ENCODE data around the gene PRR5. TPM values are rescaled to one million over a fixed set of nuclear protein-coding genes. Genes with fewer than 3 reads are reported as not detected.

PRR5 gene
- total and polyA plus RNA-seq, 2 of the 13 experiments (the other 11 are each of a cell fraction or from before 2014, with no cell fraction given) = 11.6 to 27.5 TPM

DNA sequence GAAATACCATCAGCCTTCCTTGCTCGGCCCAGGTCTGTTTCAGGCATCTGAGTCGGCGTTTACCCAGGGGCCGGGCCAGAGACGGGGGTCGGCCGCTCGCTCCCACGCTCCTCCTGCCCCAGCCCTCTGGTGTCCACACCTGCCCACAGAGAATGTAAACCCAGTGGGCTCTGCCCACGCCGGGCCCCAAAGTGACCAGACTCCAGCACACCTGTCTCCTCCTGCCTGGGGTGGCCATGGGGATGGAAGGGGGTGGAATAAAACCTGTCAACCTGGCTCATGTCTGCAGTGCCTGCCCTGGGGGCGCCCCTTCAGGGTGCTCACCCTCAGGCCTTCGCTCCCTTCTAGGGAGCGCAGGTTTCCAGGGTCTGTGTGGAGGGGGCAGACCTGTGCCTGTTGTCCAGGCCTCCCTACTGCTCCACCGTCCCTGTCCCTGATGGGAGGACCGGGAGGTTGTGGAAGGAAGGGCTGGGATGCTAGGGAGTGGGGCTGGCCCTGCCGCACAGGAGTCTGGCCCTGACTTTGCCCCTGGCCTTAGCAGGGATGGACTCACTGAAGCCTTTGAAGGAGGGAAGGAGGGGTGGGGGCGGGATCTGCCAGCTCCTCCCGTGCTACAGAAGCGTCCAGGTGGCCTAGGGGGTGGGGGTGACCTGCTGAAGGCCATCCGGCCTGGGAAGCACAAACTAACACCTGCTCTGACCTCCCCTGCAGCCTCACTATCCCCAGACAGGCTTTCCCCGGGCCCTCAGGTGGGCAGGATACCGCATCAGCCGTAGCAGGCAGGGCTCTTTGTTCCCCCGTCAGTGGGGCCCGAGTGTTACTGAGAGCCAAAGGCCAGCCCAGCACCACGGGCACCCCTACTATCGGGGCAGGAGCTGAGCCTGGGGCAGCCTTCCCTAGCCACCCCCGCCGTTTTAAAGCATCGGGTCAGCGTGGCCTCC, 35.7 kb downstream of the PRR5 start (continued):
- TF ChIP-seq, protein P1, sequence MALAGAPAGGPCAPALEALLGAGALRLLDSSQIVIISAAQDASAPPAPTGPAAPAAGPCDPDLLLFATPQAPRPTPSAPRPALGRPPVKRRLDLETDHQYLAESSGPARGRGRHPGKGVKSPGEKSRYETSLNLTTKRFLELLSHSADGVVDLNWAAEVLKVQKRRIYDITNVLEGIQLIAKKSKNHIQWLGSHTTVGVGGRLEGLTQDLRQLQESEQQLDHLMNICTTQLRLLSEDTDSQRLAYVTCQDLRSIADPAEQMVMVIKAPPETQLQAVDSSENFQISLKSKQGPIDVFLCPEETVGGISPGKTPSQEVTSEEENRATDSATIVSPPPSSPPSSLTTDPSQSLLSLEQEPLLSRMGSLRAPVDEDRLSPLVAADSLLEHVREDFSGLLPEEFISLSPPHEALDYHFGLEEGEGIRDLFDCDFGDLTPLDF (CRISPR knock-in tag; IDR thresholded peaks at IDR 0.05) = no peak

DNA sequence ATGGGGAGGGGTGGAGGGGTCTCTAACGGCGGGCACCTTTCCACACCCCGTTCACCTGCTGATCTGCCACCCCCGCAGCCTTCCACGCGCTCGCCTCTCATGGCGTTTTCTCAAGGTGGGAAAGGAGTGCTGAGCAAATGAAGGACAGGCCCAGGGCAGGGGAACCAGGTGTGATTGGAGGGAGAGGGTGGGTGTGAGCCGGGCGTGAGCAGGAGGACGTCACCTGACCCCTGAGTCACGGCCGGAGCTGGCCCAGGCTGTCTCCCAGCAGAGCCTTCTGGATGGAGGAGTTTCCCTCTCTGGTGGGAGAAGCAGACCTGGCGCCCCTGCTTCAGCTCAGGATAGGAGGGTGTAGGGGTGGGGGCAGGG, 36.3 kb downstream of the PRR5 start:
- DNase-seq (ENCODE audit: low spot score) = peak; percentile 22
- intact Hi-C loops (cut with micrococcal nuclease; ENCODE audit: unreplicated experiment) = loop anchor here (1.0 kb wide), 1 partner anchor 41 kb away; no protein-coding TSS in a partner anchor
- no peak overlapping the region for H3K9ac ChIP-seq (ENCODE audit: insufficient read depth, low read depth, low read length)
- peak; percentile 64 for TF ChIP-seq FOSL2 (CRISPR knock-in tag; IDR thresholded peaks at IDR 0.05)
- TF ChIP-seq, protein P2, sequence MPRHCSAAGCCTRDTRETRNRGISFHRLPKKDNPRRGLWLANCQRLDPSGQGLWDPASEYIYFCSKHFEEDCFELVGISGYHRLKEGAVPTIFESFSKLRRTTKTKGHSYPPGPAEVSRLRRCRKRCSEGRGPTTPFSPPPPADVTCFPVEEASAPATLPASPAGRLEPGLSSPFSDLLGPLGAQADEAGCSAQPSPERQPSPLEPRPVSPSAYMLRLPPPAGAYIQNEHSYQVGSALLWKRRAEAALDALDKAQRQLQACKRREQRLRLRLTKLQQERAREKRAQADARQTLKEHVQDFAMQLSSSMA (CRISPR knock-in tag; IDR thresholded peaks at IDR 0.05) = no peak
- TF ChIP-seq CREB1 (IDR thresholded peaks at IDR 0.05) = peak; percentile 21; the same call in 1 of the 2 replicates
- no peak for TF ChIP-seq CREB1 (CRISPR knock-in tag; IDR thresholded peaks at IDR 0.05)
- TF ChIP-seq MAFF (IDR thresholded peaks at IDR 0.05; ENCODE audit: low read depth, low read length) = no peak
- TF ChIP-seq, protein P3, sequence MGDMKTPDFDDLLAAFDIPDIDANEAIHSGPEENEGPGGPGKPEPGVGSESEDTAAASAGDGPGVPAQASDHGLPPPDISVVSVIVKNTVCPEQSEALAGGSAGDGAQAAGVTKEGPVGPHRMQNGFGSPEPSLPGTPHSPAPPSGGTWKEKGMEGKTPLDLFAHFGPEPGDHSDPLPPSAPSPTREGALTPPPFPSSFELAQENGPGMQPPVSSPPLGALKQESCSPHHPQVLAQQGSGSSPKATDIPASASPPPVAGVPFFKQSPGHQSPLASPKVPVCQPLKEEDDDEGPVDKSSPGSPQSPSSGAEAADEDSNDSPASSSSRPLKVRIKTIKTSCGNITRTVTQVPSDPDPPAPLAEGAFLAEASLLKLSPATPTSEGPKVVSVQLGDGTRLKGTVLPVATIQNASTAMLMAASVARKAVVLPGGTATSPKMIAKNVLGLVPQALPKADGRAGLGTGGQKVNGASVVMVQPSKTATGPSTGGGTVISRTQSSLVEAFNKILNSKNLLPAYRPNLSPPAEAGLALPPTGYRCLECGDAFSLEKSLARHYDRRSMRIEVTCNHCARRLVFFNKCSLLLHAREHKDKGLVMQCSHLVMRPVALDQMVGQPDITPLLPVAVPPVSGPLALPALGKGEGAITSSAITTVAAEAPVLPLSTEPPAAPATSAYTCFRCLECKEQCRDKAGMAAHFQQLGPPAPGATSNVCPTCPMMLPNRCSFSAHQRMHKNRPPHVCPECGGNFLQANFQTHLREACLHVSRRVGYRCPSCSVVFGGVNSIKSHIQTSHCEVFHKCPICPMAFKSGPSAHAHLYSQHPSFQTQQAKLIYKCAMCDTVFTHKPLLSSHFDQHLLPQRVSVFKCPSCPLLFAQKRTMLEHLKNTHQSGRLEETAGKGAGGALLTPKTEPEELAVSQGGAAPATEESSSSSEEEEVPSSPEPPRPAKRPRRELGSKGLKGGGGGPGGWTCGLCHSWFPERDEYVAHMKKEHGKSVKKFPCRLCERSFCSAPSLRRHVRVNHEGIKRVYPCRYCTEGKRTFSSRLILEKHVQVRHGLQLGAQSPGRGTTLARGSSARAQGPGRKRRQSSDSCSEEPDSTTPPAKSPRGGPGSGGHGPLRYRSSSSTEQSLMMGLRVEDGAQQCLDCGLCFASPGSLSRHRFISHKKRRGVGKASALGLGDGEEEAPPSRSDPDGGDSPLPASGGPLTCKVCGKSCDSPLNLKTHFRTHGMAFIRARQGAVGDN (CRISPR knock-in tag; IDR thresholded peaks at IDR 0.05) = peak; percentile 29
- peak; percentile 53; the same call in 1 of the 2 replicates for TF ChIP-seq POLR2G (IDR thresholded peaks at IDR 0.05; ENCODE audit: low read depth, low read length)
- TF ChIP-seq, protein P4, sequence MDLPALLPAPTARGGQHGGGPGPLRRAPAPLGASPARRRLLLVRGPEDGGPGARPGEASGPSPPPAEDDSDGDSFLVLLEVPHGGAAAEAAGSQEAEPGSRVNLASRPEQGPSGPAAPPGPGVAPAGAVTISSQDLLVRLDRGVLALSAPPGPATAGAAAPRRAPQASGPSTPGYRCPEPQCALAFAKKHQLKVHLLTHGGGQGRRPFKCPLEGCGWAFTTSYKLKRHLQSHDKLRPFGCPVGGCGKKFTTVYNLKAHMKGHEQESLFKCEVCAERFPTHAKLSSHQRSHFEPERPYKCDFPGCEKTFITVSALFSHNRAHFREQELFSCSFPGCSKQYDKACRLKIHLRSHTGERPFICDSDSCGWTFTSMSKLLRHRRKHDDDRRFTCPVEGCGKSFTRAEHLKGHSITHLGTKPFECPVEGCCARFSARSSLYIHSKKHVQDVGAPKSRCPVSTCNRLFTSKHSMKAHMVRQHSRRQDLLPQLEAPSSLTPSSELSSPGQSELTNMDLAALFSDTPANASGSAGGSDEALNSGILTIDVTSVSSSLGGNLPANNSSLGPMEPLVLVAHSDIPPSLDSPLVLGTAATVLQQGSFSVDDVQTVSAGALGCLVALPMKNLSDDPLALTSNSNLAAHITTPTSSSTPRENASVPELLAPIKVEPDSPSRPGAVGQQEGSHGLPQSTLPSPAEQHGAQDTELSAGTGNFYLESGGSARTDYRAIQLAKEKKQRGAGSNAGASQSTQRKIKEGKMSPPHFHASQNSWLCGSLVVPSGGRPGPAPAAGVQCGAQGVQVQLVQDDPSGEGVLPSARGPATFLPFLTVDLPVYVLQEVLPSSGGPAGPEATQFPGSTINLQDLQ (CRISPR knock-in tag; IDR thresholded peaks at IDR 0.05) = no peak
- TF ChIP-seq, protein P5, sequence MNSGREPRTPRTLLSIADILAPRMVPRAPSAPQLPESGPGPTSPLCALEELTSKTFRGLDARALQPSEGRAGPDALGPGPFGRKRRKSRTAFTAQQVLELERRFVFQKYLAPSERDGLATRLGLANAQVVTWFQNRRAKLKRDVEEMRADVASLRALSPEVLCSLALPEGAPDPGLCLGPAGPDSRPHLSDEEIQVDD (CRISPR knock-in tag; IDR thresholded peaks at IDR 0.05; ENCODE audit: borderline replicate concordance) = no peak
- TF ChIP-seq ZNF644 (CRISPR knock-in tag; IDR thresholded peaks at IDR 0.05; ENCODE audit: low read depth) = no peak
- peak; percentile 23 for TF ChIP-seq HNRNPLL (IDR thresholded peaks at IDR 0.05; ENCODE audit: low read depth, low read length, poor library complexity, severe bottlenecking)

More for the DNA sequence above, 36.3 kb downstream of the PRR5 start:
- Histone ChIP-seq H3K4me1 (ENCODE audit: insufficient read depth, low read length) (peaks cover 37% of the 10 kb centered on the region), H3K27ac (ENCODE audit: extremely low read length, insufficient read depth, low read length) (no peak overlapping the region), H3K4me3 (replicated peaks in 1 of 3; ENCODE audit: insufficient read depth in 1 of 3, low read depth in 2 of 3, low read length in 3 of 3) (peak overlapping the region in 1 of 3 experiments; percentile 43; a peak in 1 of 6 replicates), H4K20me1 (ENCODE audit: insufficient read depth, low read length) (peaks cover 7% of the 10 kb centered on the region; the same call in 1 of the 2 replicates), H3K27me3 (ENCODE audit: control insufficient read depth in 1 of 2, insufficient read depth in 2 of 2, low read length in 2 of 2) (no peaks in the 10 kb centered on the region; a peak in 1 of 5 replicates), H3K36me3 (replicated peaks in 1 of 2; ENCODE audit: control insufficient read depth in 1 of 2, insufficient read depth in 2 of 2, low read length in 2 of 2) (no peaks in the 10 kb centered on the region), H2AFZ (ENCODE audit: low read length) (no peak overlapping the region), H3K79me2 (ENCODE audit: insufficient read depth, low read length) (no peaks in the 10 kb centered on the region), H3K9me3 (ENCODE audit: low read length) (no peaks in the 10 kb centered on the region), H3K4me2 (ENCODE audit: low read depth, low read length) (peak overlapping the region; percentile 63; the same call in 1 of the 2 replicates)
- ChIA-PET POLR2A (no interaction called here), CTCF (ENCODE audit: low intra/inter-chr PET ratio, low total read pairs) (no interaction called here)
- in situ Hi-C loops (cut with HindIII; ENCODE audit: extremely low pct_ligation_motif_present, low pct_unique_long_range_greater_than_20kb) = loop anchor here (5.0 kb wide), 1 partner anchor 41 kb away; no protein-coding TSS in a partner anchor
- ATAC-seq (peak; percentile 45), FAIRE-seq (no peak)
- TSS peak; percentile 21 for BruUV-seq (replicated peaks)
- WGBS (ENCODE audit: low lambda C conversion rate) = 8% methylated on average over 11 of the region's 14 CpGs
